Coronary artery (tissue), 2 donors: ENCODE measurements around the gene TEC.

ENCODE experiments used
- DNase-seq: peaks from one replicate; pipeline ENCODE4 v3.0.0-alpha.2; 2017; ENCODE audit warnings: low spot score
- H3K27ac ChIP-seq, 2 donors: fragments of 200-600 bp; sonication (generic); one replicate each; pipeline ENCODE4 v1.5.1; 2016 to 2019
- H3K4me3 ChIP-seq: fragments of 200-600 bp; sonication (generic); 2 replicates; pipeline ENCODE4 v1.5.1; 2016; ENCODE audit warnings: mild to moderate bottlenecking, moderate library complexity
- TF ChIP-seq, protein P1 (sequence below): fragments of 200-600 bp; sonication (generic); IDR thresholded peaks from one replicate; pipeline ENCODE4 v1.5.1; 2019; ENCODE audit warnings: antibody characterized with exemption

The TEC gene

DNA sequence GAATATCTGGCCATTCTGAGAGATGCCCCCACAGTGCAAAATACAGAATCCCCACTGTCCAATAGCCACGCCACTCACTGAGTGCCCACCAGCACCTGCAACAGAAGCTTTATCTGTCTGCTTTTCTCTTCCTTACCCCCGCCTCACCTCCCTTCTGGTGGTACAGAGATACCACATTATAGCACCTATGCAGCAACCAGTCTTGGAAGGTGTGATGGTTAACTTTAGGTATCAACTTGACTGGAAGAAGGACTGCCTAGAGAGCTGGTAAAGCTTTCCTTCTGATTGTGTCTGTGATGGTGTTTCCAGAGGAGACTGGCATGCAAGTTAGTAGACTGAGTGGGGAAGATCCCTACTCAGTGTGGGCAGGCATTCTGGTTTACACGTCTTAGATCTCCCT is 73.8 kb downstream of the TEC start:
- no peak overlapping the region for H3K27ac ChIP-seq
- TF ChIP-seq, protein P1, sequence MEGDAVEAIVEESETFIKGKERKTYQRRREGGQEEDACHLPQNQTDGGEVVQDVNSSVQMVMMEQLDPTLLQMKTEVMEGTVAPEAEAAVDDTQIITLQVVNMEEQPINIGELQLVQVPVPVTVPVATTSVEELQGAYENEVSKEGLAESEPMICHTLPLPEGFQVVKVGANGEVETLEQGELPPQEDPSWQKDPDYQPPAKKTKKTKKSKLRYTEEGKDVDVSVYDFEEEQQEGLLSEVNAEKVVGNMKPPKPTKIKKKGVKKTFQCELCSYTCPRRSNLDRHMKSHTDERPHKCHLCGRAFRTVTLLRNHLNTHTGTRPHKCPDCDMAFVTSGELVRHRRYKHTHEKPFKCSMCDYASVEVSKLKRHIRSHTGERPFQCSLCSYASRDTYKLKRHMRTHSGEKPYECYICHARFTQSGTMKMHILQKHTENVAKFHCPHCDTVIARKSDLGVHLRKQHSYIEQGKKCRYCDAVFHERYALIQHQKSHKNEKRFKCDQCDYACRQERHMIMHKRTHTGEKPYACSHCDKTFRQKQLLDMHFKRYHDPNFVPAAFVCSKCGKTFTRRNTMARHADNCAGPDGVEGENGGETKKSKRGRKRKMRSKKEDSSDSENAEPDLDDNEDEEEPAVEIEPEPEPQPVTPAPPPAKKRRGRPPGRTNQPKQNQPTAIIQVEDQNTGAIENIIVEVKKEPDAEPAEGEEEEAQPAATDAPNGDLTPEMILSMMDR, result no peak
- DNase-seq, result no peak
- no peak overlapping the region for H3K4me3 ChIP-seq

DNA sequence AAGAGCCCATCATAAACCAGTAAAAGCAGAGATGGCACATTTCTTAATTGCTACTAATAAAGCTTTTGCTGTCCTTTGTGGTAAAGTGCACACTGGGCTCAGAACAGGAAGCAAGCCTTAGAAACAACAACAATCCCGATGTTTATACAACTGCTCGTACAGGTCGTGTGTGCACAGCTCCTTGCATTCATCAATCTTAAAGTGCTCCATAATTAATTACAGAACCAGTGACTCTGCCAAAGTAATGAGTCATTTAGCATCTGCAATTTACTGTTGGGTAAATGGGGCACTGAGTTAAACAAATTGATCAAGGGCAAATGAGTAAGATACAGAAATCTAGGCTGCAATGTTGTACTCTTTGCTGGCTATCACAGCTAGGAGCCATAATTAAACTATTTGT is 74.3 kb downstream of the TEC start:
- DNase-seq, result no peak
- H3K4me3 ChIP-seq, result no peak overlapping the region
- H3K27ac ChIP-seq, result no peak overlapping the region
- TF ChIP-seq, protein P1, result no peak

DNA sequence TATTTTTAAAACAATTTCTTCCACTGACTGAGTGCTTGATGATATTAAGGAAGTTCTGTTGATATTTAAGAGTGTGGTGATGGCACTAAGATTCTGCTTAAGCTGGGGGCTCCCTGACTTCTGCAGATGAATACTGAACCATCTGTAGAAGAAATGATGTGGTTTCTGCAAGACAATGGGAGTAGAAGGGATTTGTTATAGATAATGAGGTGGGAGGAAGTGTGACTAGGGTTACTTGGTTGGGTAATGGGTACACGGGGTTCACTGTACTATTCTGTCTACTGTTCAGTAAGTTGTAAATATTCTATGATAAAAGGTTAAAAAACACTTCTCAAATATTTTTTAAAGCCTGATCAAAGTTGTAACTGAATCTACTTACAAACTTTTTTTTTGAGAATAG is 74.7 kb downstream of the TEC start:
- no peak for DNase-seq
- TF ChIP-seq, protein P1, result no peak
- no peak overlapping the region for H3K4me3 ChIP-seq
- H3K27ac ChIP-seq, result no peak overlapping the region

DNA sequence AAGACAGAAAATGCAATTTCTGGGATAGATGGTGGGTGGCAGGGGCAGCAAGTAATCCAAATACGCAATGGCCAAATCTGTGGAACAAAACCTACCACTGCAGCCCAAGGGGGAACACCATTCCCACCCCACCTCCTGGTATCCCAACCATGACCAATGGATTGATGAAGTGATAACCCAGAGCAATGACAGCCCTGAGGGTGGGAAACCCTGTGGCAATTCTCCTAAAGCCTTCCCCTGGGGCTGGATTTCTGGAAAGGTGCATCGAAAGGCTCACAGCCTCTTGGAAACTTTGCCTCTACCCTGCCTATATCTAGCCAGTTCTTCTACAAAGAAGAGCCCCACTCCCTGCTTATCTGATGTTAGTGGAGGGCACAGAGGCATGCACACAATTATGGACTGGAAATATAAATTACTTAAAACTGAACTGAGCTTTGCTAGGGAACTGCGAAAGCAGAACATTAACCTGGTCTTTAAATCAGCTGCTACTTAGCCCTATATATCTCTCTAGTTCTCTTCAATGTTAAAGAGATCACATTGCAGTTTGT is 75.6 kb downstream of the TEC start:
- Histone ChIP-seq H3K4me3 (no peak overlapping the region), H3K27ac (no peak overlapping the region)
- TF ChIP-seq, protein P1, result no peak
- DNase-seq, result no peak

DNA sequence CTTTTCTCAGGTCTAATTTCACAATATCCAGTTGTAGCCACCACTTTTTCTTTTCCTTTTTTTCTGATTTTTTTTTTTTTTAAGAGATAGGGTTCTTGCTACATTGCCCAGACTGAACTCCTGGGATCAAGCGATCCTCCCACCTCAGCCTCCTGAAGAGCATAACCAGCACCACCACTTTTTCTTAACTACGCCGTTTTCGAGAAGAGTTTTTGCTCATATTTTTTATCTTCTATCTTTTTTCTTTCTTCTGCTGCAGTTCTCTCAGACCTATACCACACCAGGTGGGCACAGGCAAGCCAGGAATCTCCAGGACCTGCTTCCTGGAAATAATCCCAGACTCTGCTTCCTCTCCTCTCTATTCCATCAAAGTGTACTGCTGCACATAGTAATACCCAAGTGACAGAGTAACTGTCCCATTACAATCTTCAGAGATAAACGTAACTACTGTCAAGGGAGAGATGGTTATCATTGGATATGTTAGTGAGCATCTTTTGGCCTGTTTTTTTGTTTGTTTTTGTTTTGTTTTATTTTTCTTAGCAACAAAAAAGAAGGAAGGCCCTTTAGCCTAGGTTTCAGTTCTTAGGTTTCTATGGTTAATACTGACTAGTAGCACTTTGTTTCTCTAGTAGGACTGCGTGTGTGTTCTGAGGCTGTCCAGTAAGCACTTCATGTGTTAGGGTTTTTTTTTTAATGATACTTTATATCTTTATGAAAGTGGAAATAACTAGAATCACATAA is 76.4 kb downstream of the TEC start:
- DNase-seq, result no peak
- H3K4me3 ChIP-seq, result no peak overlapping the region
- no peak overlapping the region for H3K27ac ChIP-seq
- TF ChIP-seq, protein P1, result no peak

DNA sequence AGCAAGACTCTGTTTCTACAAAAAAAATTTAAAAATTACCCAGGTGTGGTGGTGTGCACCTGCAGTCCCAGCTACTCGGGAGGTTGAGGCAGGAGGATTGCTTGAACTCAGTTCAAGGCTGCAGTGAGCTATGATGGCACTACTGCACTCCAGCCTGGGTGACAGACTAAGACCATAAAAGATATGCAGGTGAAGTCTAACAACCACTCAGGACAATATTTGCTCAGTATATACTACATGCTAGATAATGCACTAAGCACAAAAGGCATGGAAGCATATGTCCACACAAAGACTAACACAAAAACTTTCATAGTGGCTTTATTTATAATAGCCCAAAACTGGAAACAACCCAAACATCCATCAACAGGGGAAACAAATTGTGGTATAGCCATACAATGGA is 77.9 kb downstream of the TEC start:
- H3K4me3 ChIP-seq, result no peak overlapping the region
- H3K27ac ChIP-seq, result no peak overlapping the region
- DNase-seq, result no peak
- TF ChIP-seq, protein P1, result no peak

DNA sequence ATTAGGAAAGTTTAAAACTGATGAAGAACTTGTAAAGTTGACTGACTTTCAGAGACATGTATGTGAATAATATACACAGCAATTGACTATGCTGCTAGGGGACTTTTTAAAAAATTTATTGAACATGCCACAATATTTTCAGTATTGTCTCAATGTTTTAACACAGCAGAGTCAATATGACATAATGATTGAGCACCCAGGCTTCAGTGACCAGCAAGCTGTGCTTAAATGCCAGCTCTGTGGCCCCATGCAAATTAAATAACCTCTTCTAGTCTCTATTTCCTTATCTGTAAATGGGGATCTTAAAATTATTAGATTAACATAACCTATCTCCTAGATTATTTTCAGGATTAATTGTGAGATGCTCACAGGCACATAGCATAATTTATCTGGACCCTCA is 78.8 kb downstream of the TEC start:
- H3K27ac ChIP-seq, result no peak overlapping the region
- no peak overlapping the region for H3K4me3 ChIP-seq
- TF ChIP-seq, protein P1, result no peak
- DNase-seq, result no peak
